Activated CD4-positive, alpha-beta T cell treated with anti-CD3 and anti-CD28 coated beads for 36 hours (primary cell): Measurements from ENCODE around the gene BTNL3. TPM values are rescaled to one million over a fixed set of nuclear protein-coding genes. Genes with fewer than 3 reads are reported as not detected.
"Not testable (repeated sequence)": the region's sequence is repeated elsewhere in the genome, so short reads cannot be mapped to it uniquely, and the experiment has no call there.

ENCODE experiments used
- ATAC-seq: fragments of 200-7000 bp; cut with Tn5 transposase; one replicate; pipeline ENCODE4 v1.10.0; 2021; ENCODE audit warnings: mild to moderate bottlenecking, moderate library complexity
- CTCF ChIA-PET: fragments of 350-600 bp; sonication (Branson Sonifier 250); formaldehyde crosslinking; loops from one replicate; lab custom pipeline; 2021; ENCODE audit warnings: antibody characterized with exemption; lab: Charles Lee
- POLR2A ChIA-PET: fragments of 350-600 bp; sonication (Branson Sonifier 250); formaldehyde crosslinking; loops from one replicate; lab custom pipeline; 2021; ENCODE audit warnings: antibody characterized with exemption, inconsistent platforms; lab: Charles Lee
- DNase-seq: peaks from one replicate; pipeline ENCODE4 v3.0.0-alpha.2; 2020
- H3K27ac Mint-ChIP-seq: one replicate; pipeline ENCODE4 v1.8.0; 2021; ENCODE audit warnings: mixed read lengths
- H3K27me3 Mint-ChIP-seq: one replicate; pipeline ENCODE4 v1.8.0; 2021; ENCODE audit warnings: mixed read lengths
- H3K36me3 Mint-ChIP-seq: one replicate; pipeline ENCODE4 v1.8.0; 2021; ENCODE audit warnings: low read depth, mixed read lengths
- H3K4me1 Mint-ChIP-seq: one replicate; pipeline ENCODE4 v1.8.0; 2021; ENCODE audit warnings: mixed read lengths
- H3K4me3 Mint-ChIP-seq: one replicate; pipeline ENCODE4 v1.8.0; 2021; ENCODE audit warnings: mild to moderate bottlenecking, moderate library complexity, mixed read lengths
- H3K9me3 Mint-ChIP-seq: one replicate; pipeline ENCODE4 v1.8.0; 2021; ENCODE audit warnings: low read depth, mixed read lengths
- intact Hi-C, 2 experiments: fragments of 100-400 bp; cut with DNase I in 1 of 2; cut with micrococcal nuclease in 1 of 2; formaldehyde crosslinking; loops; one replicate each; pipeline versions ENCODE4 v1.14.2 to v1.15.1; 2022 to 2024; cut with DNase I, micrococcal nuclease
- total RNA-seq, 2 experiments: library from RNA; stranded (reverse); gene quantifications; one replicate each; pipeline ENCODE4 v1.2.3, GENCODE V29; 2021

The BTNL3 gene
- total RNA-seq, 2 experiments from 2014 or later, result not detected

- POLR2A ChIA-PET, result no interaction called here
- CTCF ChIA-PET, result interaction anchor here (0.5 kb wide), 1 partner anchor 172 kb away, joined by 3 read pairs; no protein-coding TSS in a partner anchor
- H3K9me3 Mint-ChIP-seq, result no peaks in the 10 kb centered on the region
- DNase-seq (no peak), ATAC-seq (no peak)
- H3K4me3 Mint-ChIP-seq, result no peak overlapping the region
- intact Hi-C loops, result no loop called here
- no peak overlapping the region for H3K27ac Mint-ChIP-seq
- H3K27me3 Mint-ChIP-seq, result peaks cover 28% of the 10 kb centered on the region
- no peaks in the 10 kb centered on the region for H3K4me1 Mint-ChIP-seq
- H3K36me3 Mint-ChIP-seq, result no peaks in the 10 kb centered on the region
Measured at GRCh38 chr5:181041043-181041442, 52.4 kb downstream of the BTNL3 start.

- H3K4me3 Mint-ChIP-seq, result no peak overlapping the region
- H3K27me3 Mint-ChIP-seq, result peaks cover 28% of the 10 kb centered on the region
- POLR2A ChIA-PET, result no interaction called here
- no peaks in the 10 kb centered on the region for H3K9me3 Mint-ChIP-seq
- H3K36me3 Mint-ChIP-seq, result no peaks in the 10 kb centered on the region
- H3K4me1 Mint-ChIP-seq, result no peaks in the 10 kb centered on the region
- DNase-seq (no peak), ATAC-seq (no peak)
- no peak overlapping the region for H3K27ac Mint-ChIP-seq
- CTCF ChIA-PET, result no interaction called here
- intact Hi-C loops, result no loop called here
Measured at GRCh38 chr5:181042036-181042713, 53.5 kb downstream of the BTNL3 start.

GRCh38 chr5:181042722-181043121 lies 54.1 kb downstream of the BTNL3 start:
- Mint-ChIP-seq H3K4me1 (no peaks in the 10 kb centered on the region), H3K27me3 (peaks cover 31% of the 10 kb centered on the region), H3K27ac (no peak overlapping the region), H3K4me3 (no peak overlapping the region), H3K9me3 (no peaks in the 10 kb centered on the region), H3K36me3 (no peaks in the 10 kb centered on the region)
- ChIA-PET POLR2A (no interaction called here), CTCF (no interaction called here)
- intact Hi-C loops, result no loop called here
- ATAC-seq (no peak), DNase-seq (no peak)

GRCh38 chr5:181043285-181044092 lies 54.8 kb downstream of the BTNL3 start:
- ChIA-PET POLR2A (no interaction called here), CTCF (interaction anchor here (0.6 to 0.9 kb wide), 4 partner anchors 21 to 302 kb away, joined by 3 to 4 read pairs (median 3); no protein-coding TSS in a partner anchor)
- ATAC-seq (no peak), DNase-seq (no peak)
- Mint-ChIP-seq H3K4me1 (no peaks in the 10 kb centered on the region), H3K9me3 (no peaks in the 10 kb centered on the region), H3K27ac (no peak overlapping the region), H3K27me3 (peaks cover 30% of the 10 kb centered on the region), H3K36me3 (no peaks in the 10 kb centered on the region), H3K4me3 (no peak overlapping the region)
- intact Hi-C loops, result no loop called here

GRCh38 chr5:181044093-181044599 lies 55.5 kb downstream of the BTNL3 start:
- no peaks in the 10 kb centered on the region for H3K36me3 Mint-ChIP-seq
- DNase-seq (no peak), ATAC-seq (no peak)
- ChIA-PET CTCF (interaction anchor here (0.9 kb wide), 1 partner anchor 20 kb away, joined by 4 read pairs; no protein-coding TSS in a partner anchor), POLR2A (no interaction called here)
- H3K27ac Mint-ChIP-seq, result no peak overlapping the region
- no peaks in the 10 kb centered on the region for H3K9me3 Mint-ChIP-seq
- H3K4me3 Mint-ChIP-seq, result no peak overlapping the region
- H3K4me1 Mint-ChIP-seq, result no peaks in the 10 kb centered on the region
- intact Hi-C loops, result no loop called here
- peaks cover 31% of the 10 kb centered on the region for H3K27me3 Mint-ChIP-seq

GRCh38 chr5:181044662-181045305 lies 56.1 kb downstream of the BTNL3 start:
- CTCF ChIA-PET, result interaction anchor here (0.7 kb wide), 1 partner anchor 43 kb away, joined by 3 read pairs; no protein-coding TSS in a partner anchor
- no peak for ATAC-seq
- H3K27ac Mint-ChIP-seq, result no peak overlapping the region
- H3K4me1 Mint-ChIP-seq, result no peaks in the 10 kb centered on the region
- no peak for DNase-seq
- H3K36me3 Mint-ChIP-seq, result no peaks in the 10 kb centered on the region
- intact Hi-C loops, result no loop called here
- H3K27me3 Mint-ChIP-seq, result peaks cover 36% of the 10 kb centered on the region
- no peaks in the 10 kb centered on the region for H3K9me3 Mint-ChIP-seq
- no peak overlapping the region for H3K4me3 Mint-ChIP-seq
- POLR2A ChIA-PET, result no interaction called here

GRCh38 chr5:181045316-181045715 lies 56.7 kb downstream of the BTNL3 start:
- Mint-ChIP-seq H3K27ac (no peak overlapping the region), H3K9me3 (no peaks in the 10 kb centered on the region), H3K4me3 (no peak overlapping the region), H3K36me3 (no peaks in the 10 kb centered on the region), H3K4me1 (no peaks in the 10 kb centered on the region), H3K27me3 (peaks cover 38% of the 10 kb centered on the region)
- ChIA-PET CTCF (interaction anchor here (0.7 kb wide), 1 partner anchor 44 kb away, joined by 3 read pairs; no protein-coding TSS in a partner anchor), POLR2A (no interaction called here)
- ATAC-seq (no peak), DNase-seq (no peak)
- intact Hi-C loops, result no loop called here

- intact Hi-C loops, ATAC-seq, H3K9me3 Mint-ChIP-seq, H3K4me1 Mint-ChIP-seq, H3K4me3 Mint-ChIP-seq, DNase-seq, POLR2A ChIA-PET, H3K27ac Mint-ChIP-seq, H3K36me3 Mint-ChIP-seq: not testable (repeated sequence)
- peaks cover 41% of the 10 kb centered on the region for H3K27me3 Mint-ChIP-seq
- CTCF ChIA-PET, result interaction anchor here (0.7 kb wide), 1 partner anchor 45 kb away, joined by 3 read pairs; no protein-coding TSS in a partner anchor
Measured at GRCh38 chr5:181045857-181046256, 57.2 kb downstream of the BTNL3 start.

GRCh38 chr5:181047288-181047687 lies 58.6 kb downstream of the BTNL3 start:
- H3K27me3 Mint-ChIP-seq, result peaks cover 44% of the 10 kb centered on the region
- ATAC-seq (no peak), DNase-seq (no peak)
- no peaks in the 10 kb centered on the region for H3K36me3 Mint-ChIP-seq
- H3K9me3 Mint-ChIP-seq, result no peaks in the 10 kb centered on the region
- peaks cover 3% of the 10 kb centered on the region for H3K4me1 Mint-ChIP-seq
- H3K4me3 Mint-ChIP-seq, result no peak overlapping the region
- ChIA-PET POLR2A (no interaction called here), CTCF (interaction anchor here (0.6 kb wide), 1 partner anchor 147 kb away, joined by 3 read pairs; no protein-coding TSS in a partner anchor)
- no peak overlapping the region for H3K27ac Mint-ChIP-seq
- intact Hi-C loops, result no loop called here

- no peaks in the 10 kb centered on the region for H3K36me3 Mint-ChIP-seq
- intact Hi-C loops, result no loop called here
- H3K9me3 Mint-ChIP-seq, result no peaks in the 10 kb centered on the region
- CTCF ChIA-PET, result interaction anchor here (0.6 kb wide), 1 partner anchor 146 kb away, joined by 3 read pairs; no protein-coding TSS in a partner anchor
- no peak for DNase-seq
- H3K27ac Mint-ChIP-seq, result no peak overlapping the region
- peaks cover 5% of the 10 kb centered on the region for H3K4me1 Mint-ChIP-seq
- ATAC-seq, result no peak
- H3K4me3 Mint-ChIP-seq, result no peak overlapping the region
- POLR2A ChIA-PET, result no interaction called here
- H3K27me3 Mint-ChIP-seq, result peaks cover 41% of the 10 kb centered on the region
Measured at GRCh38 chr5:181047921-181048320, 59.3 kb downstream of the BTNL3 start.

GRCh38 chr5:181050016-181050415 lies 61.4 kb downstream of the BTNL3 start:
- DNase-seq, result no peak
- ATAC-seq, result no peak
- Mint-ChIP-seq H3K36me3 (no peaks in the 10 kb centered on the region), H3K27me3 (peaks cover 54% of the 10 kb centered on the region), H3K9me3 (no peaks in the 10 kb centered on the region), H3K27ac (no peak overlapping the region), H3K4me3 (no peak overlapping the region), H3K4me1 (peaks cover 11% of the 10 kb centered on the region)
- intact Hi-C loops, result loop anchor here (5.0 to 10.0 kb wide), 2 partner anchors 188 to 265 kb away; partner anchors contain the start of gene ZFP62 (in 1 of the 2)
- ChIA-PET CTCF (no interaction called here), POLR2A (no interaction called here)
